GM21390 (cell line): ENCODE data around the gene PDZRN4.

ENCODE experiments used
- ATAC-seq: cut with Tn5 transposase; IDR thresholded peaks from one replicate; pipeline ENCODE4 v1.9.1; 2021; ENCODE audit not compliant: unreplicated experiment

The PDZRN4 gene

GRCh38 chr12:41496009-41496408, 307.9 kb downstream of the PDZRN4 start:
- no peak for ATAC-seq

- ATAC-seq: no peak
Measured at GRCh38 chr12:41497409-41497808, 309.3 kb downstream of the PDZRN4 start.

- ATAC-seq: no peak
Measured at GRCh38 chr12:41504976-41505375, 316.9 kb downstream of the PDZRN4 start.

- ATAC-seq: no peak
Measured at GRCh38 chr12:41507286-41507685, 319.2 kb downstream of the PDZRN4 start.

GRCh38 chr12:41509271-41510055, 321.3 kb downstream of the PDZRN4 start:
- no peak for ATAC-seq

GRCh38 chr12:41510470-41510869, 322.4 kb downstream of the PDZRN4 start:
- ATAC-seq: no peak

GRCh38 chr12:41511247-41511646, 323.1 kb downstream of the PDZRN4 start:
- no peak for ATAC-seq

GRCh38 chr12:41512497-41512896, 324.4 kb downstream of the PDZRN4 start:
- ATAC-seq: no peak

- no peak for ATAC-seq
Measured at GRCh38 chr12:41514021-41514777, 326.1 kb downstream of the PDZRN4 start.

GRCh38 chr12:41514907-41515306, 326.8 kb downstream of the PDZRN4 start:
- ATAC-seq: no peak

- no peak for ATAC-seq
Measured at GRCh38 chr12:41515953-41516352, 327.8 kb downstream of the PDZRN4 start.

GRCh38 chr12:41520869-41521268, 332.7 kb downstream of the PDZRN4 start:
- no peak for ATAC-seq

GRCh38 chr12:41521872-41522379, 333.8 kb downstream of the PDZRN4 start:
- ATAC-seq: no peak

GRCh38 chr12:41527062-41527461, 338.9 kb downstream of the PDZRN4 start:
- ATAC-seq: no peak

GRCh38 chr12:41527534-41528116, 339.5 kb downstream of the PDZRN4 start:
- no peak for ATAC-seq

- no peak for ATAC-seq
Measured at GRCh38 chr12:41528874-41529273, 340.8 kb downstream of the PDZRN4 start.

- no peak for ATAC-seq
Measured at GRCh38 chr12:41530441-41530840, 342.3 kb downstream of the PDZRN4 start.

- no peak for ATAC-seq
Measured at GRCh38 chr12:41531147-41531829, 343.2 kb downstream of the PDZRN4 start.

- no peak for ATAC-seq
Measured at GRCh38 chr12:41532072-41532471, 344.0 kb downstream of the PDZRN4 start.

- no peak for ATAC-seq
Measured at GRCh38 chr12:41536813-41537490, 348.8 kb downstream of the PDZRN4 start.

GRCh38 chr12:41537522-41537921, 349.4 kb downstream of the PDZRN4 start:
- no peak for ATAC-seq
